H1 (cell line): Measurements from ENCODE around the gene SIDT1. TPM values are rescaled to one million over a fixed set of nuclear protein-coding genes. Genes with fewer than 3 reads are reported as not detected.

Experiments
- BRCA1 ChIP-seq: IDR thresholded peaks from 2 replicates; pipeline ENCODE4 v1.6.1; 2012; ENCODE audit warnings: low read depth, low read length, improper control_type of control experiment
- CREB1 ChIP-seq: IDR thresholded peaks from 2 replicates; pipeline ENCODE4 v1.6.1; 2012; ENCODE audit warnings: inconsistent platforms
- EGR1 ChIP-seq: IDR thresholded peaks from 2 replicates; pipeline ENCODE4 v1.6.1; 2011; ENCODE audit warnings: low read depth, low read length, borderline replicate concordance
- EZH2 ChIP-seq: fragments of 200-600 bp; sonication (generic); IDR thresholded peaks from 2 replicates; pipeline ENCODE4 v1.7.1; 2012; ENCODE audit warnings: low read depth, mild to moderate bottlenecking, moderate library complexity, low read length, inconsistent platforms; ENCODE audit not compliant: severe bottlenecking
- JUND ChIP-seq: IDR thresholded peaks from 2 replicates; pipeline ENCODE4 v1.6.1; 2011; ENCODE audit warnings: mild to moderate bottlenecking, improper control_type of control experiment, low read length
- KDM5A ChIP-seq: fragments of 200-600 bp; IDR thresholded peaks from 2 replicates; pipeline ENCODE4 v1.7.1; 2012; ENCODE audit warnings: mild to moderate bottlenecking, low read length, inconsistent platforms, mixed read lengths
- PHF8 ChIP-seq: fragments of 200-600 bp; sonication (generic); conservative IDR thresholded peaks from 2 replicates; pipeline ENCODE4 v1.7.1; 2012; ENCODE audit warnings: low read depth, mild to moderate bottlenecking, inconsistent platforms, low read length, moderate library complexity
- POLR2A ChIP-seq, 2 experiments: IDR thresholded peaks; 1 replicate in 1 of 2; 2 replicates in 1 of 2; pipeline ENCODE4 v1.6.1; 2011; ENCODE audit warnings: low read depth in 2 of 2, low read length in 2 of 2, mild to moderate bottlenecking in 2 of 2; ENCODE audit errors: control extremely low read depth in 1 of 2
- RAD21 ChIP-seq, 2 experiments: IDR thresholded peaks in 1 of 2; conservative IDR thresholded peaks in 1 of 2; 2 replicates each; pipeline ENCODE4 v1.6.1; 2011; ENCODE audit warnings: low read depth in 2 of 2, low read length in 2 of 2, improper control_type of control experiment in 1 of 2, inconsistent platforms in 1 of 2, mild to moderate bottlenecking in 1 of 2, moderate library complexity in 1 of 2
- RFX5 ChIP-seq: IDR thresholded peaks from 2 replicates; pipeline ENCODE4 v1.6.1; 2011; ENCODE audit warnings: low read depth, low read length, improper control_type of control experiment, borderline replicate concordance
- SP2 ChIP-seq: IDR thresholded peaks from 2 replicates; pipeline ENCODE4 v1.6.1; 2012; ENCODE audit warnings: mild to moderate bottlenecking, low read length, inconsistent platforms
- TCF12 ChIP-seq: IDR thresholded peaks from 2 replicates; pipeline ENCODE4 v1.6.1; 2011; ENCODE audit warnings: low read depth, mild to moderate bottlenecking, low read length
- polyA plus RNA-seq, 7 experiments: library from polyadenylated mRNA; depleted of rRNA in 3 of 7; stranded (reverse) in 5 of 7; unstranded in 2 of 7; fragments of >200 nt in 5 of 7; fragments of 200-250 nt in 2 of 7; gene quantifications; 1 replicate in 5 of 7; 2 replicates in 1 of 7; 4 replicates in 1 of 7; pipeline versions ENCODE4 v1.2.1 to v1.2.3, GENCODE V29; 2011 to 2013; ENCODE audit warnings: missing spikeins in 2 of 7, mixed read lengths in 2 of 7
- total RNA-seq: library from RNA; stranded (reverse); fragmentation: NEBNext Ultra II Directional; extraction: Animal tissue kit (Norgen Biotek cat#: 25700); gene quantifications from 2 replicates; pipeline ENCODE4 v1.2.1, GENCODE V29; 2021

SIDT1 gene
- total and polyA plus RNA-seq, 2 of the 8 experiments (the other 6 are each of a cell fraction or from before 2014, with no cell fraction given) = 0.06 TPM; not detected in 1

- TF ChIP-seq BRCA1 (no peak), RAD21 (IDR thresholded peaks at IDR 0.05 in 1 of 2, conservative IDR thresholded peaks at IDR 0.05 in 1 of 2; ENCODE audit: low read depth in 2 of 2, low read length in 2 of 2) (no peak), POLR2A (IDR thresholded peaks at IDR 0.05; ENCODE audit: control extremely low read depth in 1 of 2, low read depth in 2 of 2, low read length in 2 of 2) (no peak), RFX5 (no peak), PHF8 (no peak), KDM5A (no peak), CREB1 (no peak), SP2 (no peak), EZH2 (no peak), EGR1 (no peak), TCF12 (no peak), JUND (no peak)
- TF ChIP-seq, all 59 proteins: peak for 0
Observed at GRCh38 chr3:113531826-113532697, at the start of gene SIDT1 (continued).
